HS-27A (cell line): ENCODE measurements around the gene MMADHC.

ENCODE experiments used
- DNase-seq: peaks from one replicate; pipeline ENCODE4 v3.0.0-alpha.2; 2012; ENCODE audit warnings: low read depth, missing footprints

The MMADHC gene

GRCh38 chr2:149556452-149556851 lies 31.1 kb downstream of the MMADHC start:
- DNase-seq, result no peak

- DNase-seq, result no peak
Measured at GRCh38 chr2:149552830-149553229, 34.7 kb downstream of the MMADHC start.

DNA sequence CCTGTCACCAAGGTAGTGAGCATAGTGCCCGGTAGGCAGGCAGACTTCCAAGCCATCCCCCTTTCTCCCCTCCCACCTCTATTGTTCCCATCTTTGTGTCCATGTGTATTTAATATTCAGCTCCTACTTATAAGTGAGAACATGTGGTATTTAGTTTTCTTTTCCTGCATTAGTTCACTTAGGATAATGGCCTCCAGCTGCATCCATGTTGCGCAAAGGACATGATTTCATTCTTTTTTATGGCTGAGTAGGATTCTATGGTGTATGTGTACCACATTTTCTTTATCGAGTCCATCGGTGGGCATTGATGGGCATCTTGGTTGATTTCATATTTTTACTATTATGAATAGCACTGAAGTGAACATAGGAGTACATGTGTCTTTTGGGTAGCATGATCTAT lies 35.3 kb downstream of the MMADHC start:
- DNase-seq, result no peak

DNA sequence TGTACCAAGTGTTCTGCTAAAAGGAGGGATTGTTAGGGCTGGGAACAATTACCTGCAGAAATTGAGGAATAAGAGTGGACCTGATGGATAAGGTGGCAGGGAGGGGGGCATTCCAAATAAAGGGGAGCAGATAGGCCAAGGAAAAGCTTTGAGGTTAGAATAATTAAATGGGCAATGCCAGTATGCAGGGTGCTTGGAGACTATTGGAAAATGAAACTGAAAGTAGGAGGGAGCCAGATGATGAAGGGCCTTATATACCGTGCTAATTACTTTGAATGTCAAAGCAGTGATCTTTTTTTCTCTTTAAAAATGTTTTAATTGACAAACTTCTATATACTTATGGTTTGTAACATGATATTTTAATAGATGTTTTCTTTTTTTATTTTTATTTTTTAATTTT lies 42.9 kb downstream of the MMADHC start:
- DNase-seq, result no peak

GRCh38 chr2:149543845-149544244 lies 43.7 kb downstream of the MMADHC start:
- no peak for DNase-seq

DNA sequence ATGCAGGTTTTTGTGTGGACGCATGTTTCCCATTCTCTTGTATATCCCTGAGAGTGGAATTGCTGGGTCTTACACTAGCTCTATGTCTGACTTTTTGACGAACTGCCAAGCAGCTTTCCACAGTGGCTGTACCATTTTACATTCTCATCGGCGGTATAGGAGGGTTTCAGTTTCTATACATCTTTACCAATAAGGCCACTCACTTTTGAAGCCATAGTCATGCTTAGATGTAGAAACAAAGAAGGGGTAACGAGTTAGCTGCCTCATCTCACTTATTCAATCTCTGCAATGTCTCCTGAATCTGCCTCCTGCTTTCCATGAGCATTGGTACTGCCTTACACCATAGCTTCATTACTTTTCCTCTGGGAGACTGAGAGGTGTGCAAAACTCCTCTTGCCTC lies 47.4 kb downstream of the MMADHC start:
- no peak for DNase-seq

- no peak for DNase-seq
Measured at GRCh38 chr2:149538138-149538833, 49.3 kb downstream of the MMADHC start.

GRCh38 chr2:149537092-149537726 lies 50.4 kb downstream of the MMADHC start:
- no peak for DNase-seq

GRCh38 chr2:149536649-149537048 lies 50.9 kb downstream of the MMADHC start:
- DNase-seq, result no peak

GRCh38 chr2:149534674-149535073 lies 52.9 kb downstream of the MMADHC start:
- DNase-seq, result no peak

DNA sequence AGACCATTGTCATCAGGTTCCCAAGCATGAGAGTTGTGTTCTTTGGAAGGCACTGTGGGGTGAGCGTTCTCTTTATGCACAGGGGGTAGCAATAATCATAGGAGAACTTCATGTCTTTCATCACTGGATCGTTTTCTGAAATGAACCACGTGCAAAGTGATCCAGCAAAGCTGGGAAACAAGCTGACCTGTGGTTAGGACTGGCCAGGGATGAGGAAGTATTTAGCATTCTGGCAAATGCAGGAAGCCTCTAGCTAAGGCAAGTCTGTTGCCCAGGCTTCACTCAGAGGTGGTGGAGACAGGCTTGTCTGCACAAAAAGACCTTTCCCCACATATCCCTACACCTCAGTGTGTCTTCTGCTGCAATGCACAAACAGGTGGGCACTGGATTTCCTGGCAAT lies 58.6 kb downstream of the MMADHC start:
- no peak for DNase-seq

DNA sequence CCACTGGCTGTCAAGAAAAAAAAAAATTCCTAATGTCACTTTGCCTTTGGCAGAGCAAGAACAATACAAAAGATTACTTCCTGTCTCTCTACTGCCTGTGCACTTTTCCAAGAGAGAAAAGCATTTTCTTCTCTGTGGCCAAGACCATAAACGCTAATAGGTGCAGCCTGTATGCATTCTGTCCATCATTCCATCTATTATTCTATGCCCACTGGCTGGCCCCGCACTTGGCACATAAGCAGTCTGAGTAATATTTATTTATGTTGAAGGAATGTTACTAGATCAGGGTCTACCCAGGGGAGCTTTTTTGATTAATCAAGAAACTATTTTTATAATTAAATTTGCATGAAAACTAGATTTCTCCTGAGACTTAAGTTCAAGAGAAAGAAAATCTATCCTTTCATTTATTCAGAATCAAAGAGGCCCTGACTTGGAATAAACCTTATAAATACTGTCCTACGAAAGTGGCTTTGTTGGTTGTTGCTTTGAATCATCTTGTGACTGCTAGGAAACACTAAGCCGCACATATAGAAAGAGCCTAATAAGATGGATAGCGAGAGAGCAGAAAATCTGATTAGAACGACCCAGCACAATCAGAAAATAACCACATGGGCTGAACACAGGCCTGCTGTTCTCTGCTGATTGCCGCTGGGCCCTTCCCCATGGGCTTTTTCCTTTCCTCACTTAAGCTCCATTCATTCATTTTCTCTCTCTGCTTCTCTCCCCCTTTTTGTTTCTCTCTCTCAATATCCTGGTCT lies 59.4 kb downstream of the MMADHC start:
- no peak for DNase-seq

GRCh38 chr2:149526689-149527088 lies 60.9 kb downstream of the MMADHC start:
- DNase-seq, result no peak

- no peak for DNase-seq
Measured at GRCh38 chr2:149525323-149525722, 62.3 kb downstream of the MMADHC start.
